GM12873 (cell line): ENCODE measurements around the gene AKAP13.

Source experiments
- CTCF ChIP-seq: IDR thresholded peaks from 2 replicates; pipeline ENCODE4 v1.5.1; 2012; ENCODE audit warnings: low read depth, mild to moderate bottlenecking, moderate library complexity, low read length, control low read depth; ENCODE audit not compliant: insufficient read depth; ENCODE audit errors: missing control alignments

The AKAP13 gene

DNA sequence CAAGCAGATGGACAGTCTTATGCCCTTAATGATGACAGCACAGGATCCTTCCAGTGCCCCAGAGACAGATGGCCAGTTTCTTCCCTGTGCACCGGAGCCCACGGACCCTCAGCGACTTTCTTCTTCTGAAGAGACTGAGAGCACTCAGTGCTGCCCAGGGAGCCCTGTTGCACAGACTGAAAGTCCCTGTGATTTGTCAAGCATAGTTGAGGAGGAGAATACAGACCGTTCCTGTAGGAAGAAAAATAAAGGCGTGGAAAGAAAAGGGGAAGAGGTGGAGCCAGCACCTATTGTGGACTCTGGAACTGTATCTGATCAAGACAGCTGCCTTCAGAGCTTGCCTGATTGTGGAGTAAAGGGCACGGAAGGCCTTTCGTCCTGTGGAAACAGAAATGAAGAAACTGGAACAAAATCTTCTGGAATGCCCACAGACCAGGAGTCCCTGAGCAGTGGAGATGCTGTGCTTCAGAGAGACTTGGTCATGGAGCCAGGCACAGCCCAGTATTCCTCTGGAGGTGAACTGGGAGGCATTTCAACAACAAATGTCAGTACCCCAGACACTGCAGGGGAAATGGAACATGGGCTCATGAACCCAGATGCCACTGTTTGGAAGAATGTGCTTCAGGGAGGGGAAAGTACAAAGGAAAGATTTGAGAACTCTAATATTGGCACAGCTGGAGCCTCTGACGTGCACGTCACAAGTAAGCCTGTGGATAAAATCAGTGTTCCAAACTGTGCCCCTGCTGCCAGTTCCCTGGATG lies 198.7 kb downstream of the AKAP13 start:
- no peak for TF ChIP-seq CTCF

DNA sequence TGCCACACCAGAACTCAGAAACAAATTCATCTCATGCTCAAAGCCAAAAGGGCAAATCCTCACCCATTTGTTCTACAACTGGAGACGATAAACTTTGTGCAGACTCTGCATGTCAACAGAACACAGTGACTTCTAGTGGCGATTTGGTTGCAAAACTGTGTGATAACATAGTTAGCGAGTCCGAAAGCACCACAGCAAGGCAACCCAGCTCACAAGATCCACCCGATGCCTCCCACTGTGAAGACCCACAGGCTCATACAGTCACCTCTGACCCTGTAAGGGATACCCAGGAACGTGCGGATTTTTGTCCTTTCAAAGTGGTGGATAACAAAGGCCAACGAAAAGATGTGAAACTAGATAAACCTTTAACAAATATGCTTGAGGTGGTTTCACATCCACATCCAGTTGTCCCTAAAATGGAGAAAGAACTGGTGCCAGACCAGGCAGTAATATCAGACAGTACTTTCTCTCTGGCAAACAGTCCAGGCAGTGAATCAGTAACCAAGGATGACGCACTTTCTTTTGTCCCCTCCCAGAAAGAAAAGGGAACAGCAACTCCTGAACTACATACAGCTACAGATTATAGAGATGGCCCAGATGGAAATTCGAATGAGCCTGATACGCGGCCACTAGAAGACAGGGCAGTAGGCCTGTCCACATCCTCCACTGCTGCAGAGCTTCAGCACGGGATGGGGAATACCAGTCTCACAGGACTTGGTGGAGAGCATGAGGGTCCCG lies 199.7 kb downstream of the AKAP13 start:
- TF ChIP-seq CTCF: peak; percentile 12

- no peak for TF ChIP-seq CTCF
Measured at GRCh38 chr15:85580879-85581278, 200.5 kb downstream of the AKAP13 start.

DNA sequence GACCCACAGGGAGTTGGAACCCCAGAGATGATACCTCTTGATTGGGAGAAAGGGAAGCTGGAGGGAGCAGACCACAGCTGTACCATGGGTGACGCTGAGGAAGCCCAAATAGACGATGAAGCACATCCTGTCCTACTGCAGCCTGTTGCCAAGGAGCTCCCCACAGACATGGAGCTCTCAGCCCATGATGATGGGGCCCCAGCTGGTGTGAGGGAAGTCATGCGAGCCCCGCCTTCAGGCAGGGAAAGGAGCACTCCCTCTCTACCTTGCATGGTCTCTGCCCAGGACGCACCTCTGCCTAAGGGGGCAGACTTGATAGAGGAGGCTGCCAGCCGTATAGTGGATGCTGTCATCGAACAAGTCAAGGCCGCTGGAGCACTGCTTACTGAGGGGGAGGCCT lies 201.1 kb downstream of the AKAP13 start:
- TF ChIP-seq CTCF: no peak

GRCh38 chr15:85582131-85583079 lies 202.0 kb downstream of the AKAP13 start:
- TF ChIP-seq CTCF: no peak

DNA sequence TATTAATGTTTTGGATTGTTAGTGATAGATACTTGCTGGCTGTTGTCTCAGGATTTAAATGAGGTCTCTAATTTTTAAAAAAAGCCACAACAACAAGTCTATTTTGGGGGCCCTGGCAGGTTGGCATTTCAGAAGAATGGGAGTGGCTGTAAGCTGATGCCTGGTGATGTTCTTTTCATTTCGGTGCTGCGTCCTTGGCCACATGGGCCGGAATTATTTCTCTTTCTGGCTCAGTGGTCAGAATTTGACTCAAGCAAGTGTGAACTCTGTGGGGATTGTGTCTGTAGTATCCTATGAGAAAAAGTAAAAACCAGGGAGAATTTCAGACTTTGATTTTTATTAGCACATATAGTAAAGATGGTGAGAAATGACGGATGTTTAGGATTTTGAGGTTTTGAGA lies 203.0 kb downstream of the AKAP13 start:
- no peak for TF ChIP-seq CTCF
